ENCODE data around the gene PPM1M. TPM values are rescaled to one million over a fixed set of nuclear protein-coding genes. Genes with fewer than 3 reads are reported as not detected.

PPM1M gene
- total RNA-seq, 1 donor, result 20.3 TPM

DNA sequence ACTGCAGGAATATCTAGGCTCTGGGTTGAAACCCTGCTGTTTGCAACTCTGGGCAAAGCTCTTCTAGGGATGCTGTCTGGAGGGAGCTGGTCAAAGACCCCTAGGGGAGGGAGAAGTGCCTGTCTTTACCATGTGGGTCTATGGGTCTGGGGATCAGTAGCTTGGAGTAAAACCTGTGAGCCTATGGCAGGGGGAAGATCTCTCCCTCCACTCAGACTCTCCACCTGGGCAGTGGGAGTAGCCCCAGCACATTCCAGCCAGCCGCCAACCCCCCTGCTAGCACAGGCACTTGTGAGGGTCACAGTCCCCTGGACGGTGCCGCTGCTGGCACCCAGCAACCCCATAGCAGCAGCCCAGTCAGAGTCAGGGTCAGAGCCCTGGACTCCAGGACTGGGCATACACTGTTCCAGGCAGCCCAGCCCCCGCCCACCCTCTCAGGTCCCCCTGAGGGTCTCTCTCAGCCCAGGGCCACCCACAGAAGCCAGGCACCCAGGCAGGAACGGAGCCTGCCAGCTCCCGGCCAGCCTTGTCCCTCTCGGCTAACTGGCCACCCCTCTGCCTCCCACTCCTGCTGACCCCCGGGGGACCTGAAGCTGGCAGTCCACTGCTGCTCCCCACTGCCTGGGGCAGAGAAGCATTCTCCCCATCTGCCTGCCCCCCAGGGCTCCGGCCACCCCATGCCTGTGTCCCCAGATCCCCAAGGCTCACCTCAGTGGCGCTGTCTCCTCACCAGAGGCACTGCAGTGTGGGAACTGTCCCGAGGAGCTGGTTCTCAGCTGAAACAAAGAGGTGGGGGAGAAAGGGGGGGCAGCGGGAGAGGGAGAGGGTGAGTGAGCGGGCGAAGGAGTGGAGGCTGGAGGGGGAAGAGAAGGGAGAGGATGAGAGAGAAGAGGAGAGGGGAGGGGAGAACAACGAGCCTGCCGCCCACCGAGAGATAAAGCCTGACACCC lies 52.9 kb downstream of the PPM1M start:
- no peak for DNase-seq (ENCODE audit: low read depth)
- H3K4me3 ChIP-seq (ENCODE audit: low read depth, low read length), result no peak overlapping the region
- TF ChIP-seq, protein P1, sequence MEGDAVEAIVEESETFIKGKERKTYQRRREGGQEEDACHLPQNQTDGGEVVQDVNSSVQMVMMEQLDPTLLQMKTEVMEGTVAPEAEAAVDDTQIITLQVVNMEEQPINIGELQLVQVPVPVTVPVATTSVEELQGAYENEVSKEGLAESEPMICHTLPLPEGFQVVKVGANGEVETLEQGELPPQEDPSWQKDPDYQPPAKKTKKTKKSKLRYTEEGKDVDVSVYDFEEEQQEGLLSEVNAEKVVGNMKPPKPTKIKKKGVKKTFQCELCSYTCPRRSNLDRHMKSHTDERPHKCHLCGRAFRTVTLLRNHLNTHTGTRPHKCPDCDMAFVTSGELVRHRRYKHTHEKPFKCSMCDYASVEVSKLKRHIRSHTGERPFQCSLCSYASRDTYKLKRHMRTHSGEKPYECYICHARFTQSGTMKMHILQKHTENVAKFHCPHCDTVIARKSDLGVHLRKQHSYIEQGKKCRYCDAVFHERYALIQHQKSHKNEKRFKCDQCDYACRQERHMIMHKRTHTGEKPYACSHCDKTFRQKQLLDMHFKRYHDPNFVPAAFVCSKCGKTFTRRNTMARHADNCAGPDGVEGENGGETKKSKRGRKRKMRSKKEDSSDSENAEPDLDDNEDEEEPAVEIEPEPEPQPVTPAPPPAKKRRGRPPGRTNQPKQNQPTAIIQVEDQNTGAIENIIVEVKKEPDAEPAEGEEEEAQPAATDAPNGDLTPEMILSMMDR (IDR thresholded peaks at IDR 0.05; ENCODE audit: insufficient read depth, low read depth, low read length), result no peak

DNA sequence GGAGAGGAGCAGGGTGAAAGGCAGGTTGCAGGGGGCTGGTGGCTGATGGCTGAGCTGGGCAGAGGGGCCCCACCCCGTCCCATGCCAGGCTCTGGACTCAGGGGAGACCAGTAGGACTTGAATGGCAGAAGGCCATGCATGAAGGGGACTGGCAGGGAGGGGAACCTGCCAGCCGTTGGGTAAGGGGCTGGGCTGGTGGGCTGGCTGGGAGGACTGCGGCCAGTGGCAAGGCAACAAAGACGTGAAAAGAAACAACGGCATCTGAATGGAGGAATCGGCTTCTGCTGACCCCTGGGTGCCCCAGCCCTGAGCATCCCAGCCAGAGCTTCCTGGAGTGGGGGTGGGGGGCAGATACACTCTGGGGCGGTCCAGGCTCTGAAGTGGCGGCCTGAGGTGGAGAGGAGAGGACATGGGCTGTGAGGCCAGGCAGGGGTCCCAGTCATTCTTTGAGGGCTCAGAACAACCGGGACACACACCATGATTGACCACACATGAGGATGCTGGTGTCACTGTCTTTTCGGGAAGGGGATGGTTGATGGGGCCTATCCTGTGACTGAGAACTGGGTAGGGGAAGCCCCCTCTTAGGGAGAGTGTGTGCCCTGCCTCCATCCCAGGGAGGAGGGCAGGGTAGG lies 53.8 kb downstream of the PPM1M start:
- DNase-seq (ENCODE audit: low read depth), result no peak
- TF ChIP-seq, protein P1 (IDR thresholded peaks at IDR 0.05; ENCODE audit: insufficient read depth, low read depth, low read length), result no peak

More for the DNA sequence above, 53.8 kb downstream of the PPM1M start:
- H3K4me3 ChIP-seq (ENCODE audit: low read depth, low read length), result no peak overlapping the region

Small RNAs within 50 kb of the gene (small RNA-seq; reads per million reads assigned to genes)
- gene MIR135A1 (not detected), gene MIRLET7G (2,019 reads per million, percentile 99 among the genes with 10 or more reads in this experiment)

Other genes starting within 250 kb of the PPM1M start
- gene RPL29, start 249.9 kb upstream of the PPM1M start, total RNA-seq, result 617 and 759 TPM in 2 replicates
- gene DUSP7, start 189.2 kb upstream of the PPM1M start, total RNA-seq, result 20.9 and 21.2 TPM in 2 replicates
- 5.6 and 6.1 TPM in 2 replicates for gene POC1A, start 91.3 kb upstream of the PPM1M start, total RNA-seq
- 42.5 and 52.2 TPM in 2 replicates for gene ALAS1, start 47.6 kb upstream of the PPM1M start, total RNA-seq
- not detected in 2 replicates for gene TLR9, start 20.1 kb upstream of the PPM1M start, total RNA-seq
- 75.6 and 130 TPM in 2 replicates for gene TWF2, start 6.6 kb upstream of the PPM1M start, total RNA-seq
- 51.2 and 68.2 TPM in 2 replicates for gene WDR82, start 32.9 kb downstream of the PPM1M start, total RNA-seq
- gene GLYCTK, start 42.1 kb downstream of the PPM1M start, total RNA-seq, result 6.9 and 13.5 TPM in 2 replicates
- 4.7 and 4.8 TPM in 2 replicates for gene DNAH1, start 70.6 kb downstream of the PPM1M start, total RNA-seq
- gene BAP1, start 164.2 kb downstream of the PPM1M start, total RNA-seq, result 69.9 and 70.0 TPM in 2 replicates
- gene PHF7, start 164.9 kb downstream of the PPM1M start, total RNA-seq, result 3.5 and 6.1 TPM in 2 replicates
- 0.32 TPM in 1 of 2 replicates, not detected in the other for gene SEMA3G, start 199.3 kb downstream of the PPM1M start, total RNA-seq
- gene TNNC1, start 208.3 kb downstream of the PPM1M start, total RNA-seq, result 0.64 and 1.3 TPM in 2 replicates
- 75.7 and 82.5 TPM in 2 replicates for gene NISCH, start 209.8 kb downstream of the PPM1M start, total RNA-seq
- under 0.01 and 0.43 TPM in 2 replicates for gene STAB1, start 249.6 kb downstream of the PPM1M start, total RNA-seq

All from fibroblast of villous mesenchyme (primary cell).